GM21786 (cell line): ENCODE results near the gene CLEC4G.
A peak's percentile ranks its signal among the peaks of the same experiment; 100 is the strongest.

Experiments
- ATAC-seq: cut with Tn5 transposase; IDR thresholded peaks from one replicate; pipeline ENCODE4 v1.9.1; 2021; ENCODE audit not compliant: unreplicated experiment

The CLEC4G gene

GRCh38 chr19:7729831-7730285 lies 2.1 kb downstream of the CLEC4G start:
- no peak for ATAC-seq

- ATAC-seq, result no peak
These were observed 2.7 kb downstream of the CLEC4G start for GRCh38 chr19:7729211-7729610.

GRCh38 chr19:7725791-7726190 lies 6.1 kb downstream of the CLEC4G start:
- no peak for ATAC-seq

- no peak for ATAC-seq
These were observed 9.7 kb downstream of the CLEC4G start for GRCh38 chr19:7722231-7722651.

- no peak for ATAC-seq
These were observed 11.6 kb downstream of the CLEC4G start for GRCh38 chr19:7720351-7720750.

- no peak for ATAC-seq
These were observed 13.2 kb downstream of the CLEC4G start for GRCh38 chr19:7718668-7719067.

GRCh38 chr19:7716762-7717161 lies 15.1 kb downstream of the CLEC4G start:
- no peak for ATAC-seq

- no peak for ATAC-seq
These were observed 16.2 kb downstream of the CLEC4G start for GRCh38 chr19:7715671-7716070.

GRCh38 chr19:7710616-7711015 lies 21.3 kb downstream of the CLEC4G start:
- no peak for ATAC-seq

GRCh38 chr19:7709932-7710460 lies 21.9 kb downstream of the CLEC4G start:
- ATAC-seq, result no peak

GRCh38 chr19:7706955-7707456 lies 24.9 kb downstream of the CLEC4G start:
- ATAC-seq, result no peak

- no peak for ATAC-seq
These were observed 25.5 kb downstream of the CLEC4G start for GRCh38 chr19:7706188-7706954.

- ATAC-seq, result peak; percentile 47
These were observed 26.3 kb downstream of the CLEC4G start for GRCh38 chr19:7705387-7706187.

GRCh38 chr19:7704280-7705060 lies 27.4 kb downstream of the CLEC4G start:
- no peak for ATAC-seq

- no peak for ATAC-seq
These were observed 28.6 kb downstream of the CLEC4G start for GRCh38 chr19:7703332-7703731.

- ATAC-seq, result peak; percentile 57
These were observed 30.1 kb downstream of the CLEC4G start, which contains the start of gene FCER2 for GRCh38 chr19:7701654-7702457. FCER2 (minus strand) TSS chr19:7702131; CDS start chr19:7699760, 2,371 bp downstream.

- no peak for ATAC-seq
These were observed 30.8 kb downstream of the CLEC4G start for GRCh38 chr19:7701049-7701653.

GRCh38 chr19:7699417-7700401 lies 32.2 kb downstream of the CLEC4G start:
- ATAC-seq, result no peak
